Measurements from ENCODE around the gene OCA2.

The OCA2 gene

DNA sequence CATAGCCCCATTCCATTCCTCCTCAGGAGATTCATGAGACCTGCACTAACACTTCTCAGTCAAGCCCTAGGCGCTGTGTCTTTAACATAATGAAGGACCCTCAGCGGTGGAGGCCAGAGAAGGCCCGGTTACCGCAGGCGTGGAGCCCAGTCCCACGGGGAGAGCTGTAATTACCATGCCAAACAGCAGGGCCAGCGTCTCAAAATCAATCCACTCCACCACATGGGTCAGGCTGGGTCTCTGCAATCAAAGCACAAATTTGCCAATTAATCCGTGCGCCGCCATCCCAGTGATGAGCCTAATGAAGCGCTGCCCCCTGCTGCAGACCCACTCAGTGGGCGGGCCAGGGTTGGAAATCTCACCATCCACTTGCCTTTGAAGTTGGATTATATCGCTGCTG is 109.7 kb downstream of the OCA2 start:
- H3K27me3 ChIP-seq (ENCODE audit: insufficient read depth, low read length, poor library complexity, severe bottlenecking), result no peaks in the 10 kb centered on the region
- no peak overlapping the region for H3K4me2 ChIP-seq (ENCODE audit: low read depth, low read length, poor library complexity, severe bottlenecking)
- no peak overlapping the region for H2AFZ ChIP-seq (ENCODE audit: low read length)
- peaks cover 4% of the 10 kb centered on the region; the same call in 1 of the 2 replicates for H3K9me3 ChIP-seq (ENCODE audit: insufficient read depth, low read depth, low read length)
- no peaks in the 10 kb centered on the region for H3K4me1 ChIP-seq (ENCODE audit: insufficient read depth, low read length, poor library complexity, severe bottlenecking)
- H3K9ac ChIP-seq (ENCODE audit: low read depth, low read length, poor library complexity, severe bottlenecking), result no peak overlapping the region
- H3K9me2 ChIP-seq (replicated peaks; ENCODE audit: low read depth, low read length), result no peaks in the 10 kb centered on the region
- no peak overlapping the region for H3K4me3 ChIP-seq (ENCODE audit: low read length, poor library complexity, severe bottlenecking)
- H4K20me1 ChIP-seq (ENCODE audit: insufficient read depth, low read length, poor library complexity, severe bottlenecking), result no peaks in the 10 kb centered on the region
- H3K79me2 ChIP-seq (ENCODE audit: insufficient read depth, low read length), result no peaks in the 10 kb centered on the region
- H3F3A ChIP-seq (ENCODE audit: low read depth), result no peaks in the 10 kb centered on the region
- TF ChIP-seq EZH2phosphoT487 (IDR thresholded peaks at IDR 0.05; ENCODE audit: borderline replicate concordance), result no peak
- TF ChIP-seq, protein P1, sequence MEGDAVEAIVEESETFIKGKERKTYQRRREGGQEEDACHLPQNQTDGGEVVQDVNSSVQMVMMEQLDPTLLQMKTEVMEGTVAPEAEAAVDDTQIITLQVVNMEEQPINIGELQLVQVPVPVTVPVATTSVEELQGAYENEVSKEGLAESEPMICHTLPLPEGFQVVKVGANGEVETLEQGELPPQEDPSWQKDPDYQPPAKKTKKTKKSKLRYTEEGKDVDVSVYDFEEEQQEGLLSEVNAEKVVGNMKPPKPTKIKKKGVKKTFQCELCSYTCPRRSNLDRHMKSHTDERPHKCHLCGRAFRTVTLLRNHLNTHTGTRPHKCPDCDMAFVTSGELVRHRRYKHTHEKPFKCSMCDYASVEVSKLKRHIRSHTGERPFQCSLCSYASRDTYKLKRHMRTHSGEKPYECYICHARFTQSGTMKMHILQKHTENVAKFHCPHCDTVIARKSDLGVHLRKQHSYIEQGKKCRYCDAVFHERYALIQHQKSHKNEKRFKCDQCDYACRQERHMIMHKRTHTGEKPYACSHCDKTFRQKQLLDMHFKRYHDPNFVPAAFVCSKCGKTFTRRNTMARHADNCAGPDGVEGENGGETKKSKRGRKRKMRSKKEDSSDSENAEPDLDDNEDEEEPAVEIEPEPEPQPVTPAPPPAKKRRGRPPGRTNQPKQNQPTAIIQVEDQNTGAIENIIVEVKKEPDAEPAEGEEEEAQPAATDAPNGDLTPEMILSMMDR (conservative IDR thresholded peaks at IDR 0.05; ENCODE audit: low read length), result no peak
- no peaks in the 10 kb centered on the region for H3K36me3 ChIP-seq (ENCODE audit: insufficient read depth, low read length)

DNA sequence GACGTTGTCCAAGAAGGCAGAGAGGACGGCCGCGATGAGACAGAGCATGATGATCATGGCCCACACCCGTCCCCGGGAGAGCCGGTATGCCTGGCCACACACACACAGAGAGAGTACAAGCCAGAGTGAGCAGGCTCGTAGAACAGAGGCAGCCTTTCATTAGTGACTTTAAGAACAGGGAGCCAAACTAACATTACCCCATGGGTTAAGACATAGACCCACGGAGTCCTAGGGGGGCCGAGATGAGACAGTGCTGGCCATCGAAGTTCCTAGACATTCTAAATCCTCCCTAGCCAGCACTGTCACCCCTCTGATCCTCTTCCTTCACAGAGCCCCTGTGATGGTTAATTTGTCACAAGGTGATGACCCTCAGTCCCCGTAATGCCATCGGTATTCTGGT is 114.0 kb downstream of the OCA2 start:
- Histone ChIP-seq H3K27me3 (ENCODE audit: insufficient read depth, low read length, poor library complexity, severe bottlenecking) (no peaks in the 10 kb centered on the region), H3K9ac (ENCODE audit: low read depth, low read length, poor library complexity, severe bottlenecking) (no peak overlapping the region), H3K79me2 (ENCODE audit: insufficient read depth, low read length) (no peaks in the 10 kb centered on the region), H3K9me3 (ENCODE audit: insufficient read depth, low read depth, low read length) (no peaks in the 10 kb centered on the region), H3K4me3 (ENCODE audit: low read length, poor library complexity, severe bottlenecking) (no peak overlapping the region), H4K20me1 (ENCODE audit: insufficient read depth, low read length, poor library complexity, severe bottlenecking) (no peaks in the 10 kb centered on the region), H3K4me2 (ENCODE audit: low read depth, low read length, poor library complexity, severe bottlenecking) (no peak overlapping the region), H3F3A (ENCODE audit: low read depth) (no peaks in the 10 kb centered on the region), H3K4me1 (ENCODE audit: insufficient read depth, low read length, poor library complexity, severe bottlenecking) (no peaks in the 10 kb centered on the region), H3K9me2 (replicated peaks; ENCODE audit: low read depth, low read length) (no peaks in the 10 kb centered on the region), H3K36me3 (ENCODE audit: insufficient read depth, low read length) (no peaks in the 10 kb centered on the region), H2AFZ (ENCODE audit: low read length) (no peak overlapping the region)
- TF ChIP-seq, protein P1 (conservative IDR thresholded peaks at IDR 0.05; ENCODE audit: low read length), result no peak
- TF ChIP-seq EZH2phosphoT487 (IDR thresholded peaks at IDR 0.05; ENCODE audit: borderline replicate concordance), result no peak

- TF ChIP-seq, protein P1 (conservative IDR thresholded peaks at IDR 0.05; ENCODE audit: low read length), result no peak
- no peak for TF ChIP-seq EZH2phosphoT487 (IDR thresholded peaks at IDR 0.05; ENCODE audit: borderline replicate concordance)
- Histone ChIP-seq H2AFZ (ENCODE audit: low read length) (no peak overlapping the region), H3K4me1 (ENCODE audit: insufficient read depth, low read length, poor library complexity, severe bottlenecking) (no peaks in the 10 kb centered on the region), H3K4me3 (ENCODE audit: low read length, poor library complexity, severe bottlenecking) (no peak overlapping the region), H3K9ac (ENCODE audit: low read depth, low read length, poor library complexity, severe bottlenecking) (no peak overlapping the region), H3K27me3 (ENCODE audit: insufficient read depth, low read length, poor library complexity, severe bottlenecking) (no peaks in the 10 kb centered on the region), H3K4me2 (ENCODE audit: low read depth, low read length, poor library complexity, severe bottlenecking) (no peak overlapping the region), H3K9me3 (ENCODE audit: insufficient read depth, low read depth, low read length) (no peaks in the 10 kb centered on the region), H3K36me3 (ENCODE audit: insufficient read depth, low read length) (no peaks in the 10 kb centered on the region), H3K9me2 (replicated peaks; ENCODE audit: low read depth, low read length) (no peaks in the 10 kb centered on the region), H3K79me2 (ENCODE audit: insufficient read depth, low read length) (no peaks in the 10 kb centered on the region), H3F3A (ENCODE audit: low read depth) (no peaks in the 10 kb centered on the region), H4K20me1 (ENCODE audit: insufficient read depth, low read length, poor library complexity, severe bottlenecking) (no peaks in the 10 kb centered on the region)
Measured at GRCh38 chr15:27983496-27983895, 115.6 kb downstream of the OCA2 start.

Data from Loucy (cell line).